Ovary (tissue), 9 donors: ENCODE data around the gene COL11A1. TPM values are rescaled to one million over a fixed set of nuclear protein-coding genes. Genes with fewer than 3 reads are reported as not detected.

Experiments used
- DNase-seq, 5 donors: peaks; one replicate each; pipeline ENCODE4 v3.0.0-alpha.2; 2019 to 2020
- H3K27ac ChIP-seq, 2 donors: fragments of 200-600 bp; one replicate each; pipeline versions ENCODE4 v1.5.1 to v1.8.0; 2019 to 2022
- H3K27me3 ChIP-seq: fragments of 200-600 bp; one replicate; pipeline ENCODE4 v1.8.0; 2022
- H3K36me3 ChIP-seq: fragments of 200-600 bp; sonication (generic); one replicate; pipeline ENCODE4 v1.5.1; 2019
- H3K4me1 ChIP-seq: one replicate; pipeline ENCODE4 v1.8.1; 2013; ENCODE audit warnings: mild to moderate bottlenecking, moderate library complexity; ENCODE audit not compliant: insufficient read depth
- H3K4me3 ChIP-seq: fragments of 200-600 bp; sonication (generic); one replicate; pipeline ENCODE4 v1.5.1; 2017
- H3K9me3 ChIP-seq, 2 donors: fragments of 200-600 bp in 1 of 2; sonication (generic) in 1 of 2; one replicate each; pipeline versions ENCODE4 v1.5.1 to v1.8.1; 2013 to 2019; ENCODE audit warnings: mild to moderate bottlenecking in 1 of 2, moderate library complexity in 1 of 2
- CTCF ChIP-seq, 3 donors: fragments of 450-650 bp in 2 of 3; fragments of 200-600 bp in 1 of 3; IDR thresholded peaks; one replicate each; pipeline versions ENCODE4 v1.5.1 to v1.8.0; 2016 to 2022; ENCODE audit warnings: antibody characterized with exemption in 3 of 3, mild to moderate bottlenecking in 1 of 3
- EP300 ChIP-seq: sonication (generic); formaldehyde crosslinking; IDR thresholded peaks from one replicate; pipeline ENCODE4 v1.6.1; 2017; ENCODE audit warnings: antibody characterized with exemption
- POLR2A ChIP-seq: fragments of 450-650 bp; IDR thresholded peaks from one replicate; pipeline ENCODE4 v1.6.1; 2017; ENCODE audit warnings: antibody characterized with exemption, mild to moderate bottlenecking, moderate library complexity
- WGBS, 3 donors: extraction: QIAGEN DNeasy Blood & Tissue Kit in 1 of 3; methylation state at CpG; one replicate each; pipeline versions ENCODE4 v1.1.5 to v1.1.7; 2013 to 2017; 5-methylcytosine and 5-hydroxymethylcytosine counted together
- intact Hi-C, 4 donors: fragments of 100-400 bp; cut with DNase I; formaldehyde crosslinking; loops; one replicate each; pipeline versions ENCODE4 v1.11.0 to v1.15.1; 2022 to 2023
- polyA plus RNA-seq, 2 donors: library from polyadenylated mRNA; stranded (reverse); fragments of 200-250 nt in 1 of 2; fragments of 350-450 nt in 1 of 2; fragmentation: Illumina TruSeq in 1 of 2; extraction: RNeasy Lipid Tissue Mini Kit (QIAGEN cat#74804) in 1 of 2; gene quantifications; one replicate each; pipeline ENCODE4 v1.2.3, GENCODE V29; 2013 to 2014
- total RNA-seq, 7 donors: library from RNA; depleted of rRNA in 2 of 7; stranded (reverse); fragments of >200 nt in 2 of 7; fragmentation: NEBNext Ultra II Directional in 3 of 7; extraction: Animal tissue kit (Norgen Biotek cat#: 25700) in 3 of 7; gene quantifications; one replicate each; pipeline versions ENCODE4 v1.1.0 to v1.2.4, GENCODE V29; 2016 to 2023
- donor health status: DM: no; HTN: no; CAD: no; lungs with moderate emphysema.
- donor health status: DM: no; HTN: no; CAD: no.
- donor health status: Bipolar disorder and iron deficiency.
- donor health status: DM: yes; HTN: yes; CAD: no.
- donor health status: DM: no; HTN: no; CAD: no.
- donor health status: DM: yes; HTN: yes; CAD: no.

COL11A1 gene
- total and polyA plus RNA-seq, 9 donors = 0.28 to 18.0 (median 1.4) TPM

- H3K4me3 ChIP-seq = no peak overlapping the region
- no peaks in the 10 kb centered on the region for H3K27me3 ChIP-seq
- H3K9me3 ChIP-seq = no peaks in the 10 kb centered on the region
- no peak for TF ChIP-seq CTCF (IDR thresholded peaks at IDR 0.05)
- TF ChIP-seq EP300 = no peak
- no peak for TF ChIP-seq POLR2A
- H3K36me3 ChIP-seq = no peaks in the 10 kb centered on the region
- peaks cover 2% of the 10 kb centered on the region for H3K4me1 ChIP-seq
- no peak for DNase-seq
- intact Hi-C loops = no loop called here
- no peak overlapping the region for H3K27ac ChIP-seq
Observed at GRCh38 chr1:102853136-102853535, 255.2 kb downstream of the COL11A1 start.

- no peak overlapping the region for H3K4me3 ChIP-seq
- no peak for TF ChIP-seq POLR2A
- TF ChIP-seq EP300 = no peak
- no peak for TF ChIP-seq CTCF (IDR thresholded peaks at IDR 0.05)
- H3K27ac ChIP-seq = no peak overlapping the region
- H3K9me3 ChIP-seq = no peaks in the 10 kb centered on the region
- peaks cover 2% of the 10 kb centered on the region for H3K4me1 ChIP-seq
- intact Hi-C loops = no loop called here
- DNase-seq = no peak
- no peaks in the 10 kb centered on the region for H3K36me3 ChIP-seq
- H3K27me3 ChIP-seq = no peaks in the 10 kb centered on the region
- WGBS, 3 donors = 37 to 68% (median 43%) methylated on average over 2 of the region's 2 CpGs
Observed at GRCh38 chr1:102852613-102853012, 255.7 kb downstream of the COL11A1 start.

- 87 to 96% (median 88%) methylated on average over 3 of the region's 3 CpGs for WGBS, 3 donors
- DNase-seq = no peak
- H3K36me3 ChIP-seq = no peaks in the 10 kb centered on the region
Observed at GRCh38 chr1:102851616-102852015, 256.7 kb downstream of the COL11A1 start.

GRCh38 chr1:102842606-102843005, 265.7 kb downstream of the COL11A1 start:
- intact Hi-C loops = no loop called here
- no peak for TF ChIP-seq CTCF (IDR thresholded peaks at IDR 0.05)
- TF ChIP-seq POLR2A = no peak
- TF ChIP-seq EP300 = no peak
- Histone ChIP-seq H3K9me3 (no peaks in the 10 kb centered on the region), H3K4me1 (no peaks in the 10 kb centered on the region), H3K4me3 (no peak overlapping the region), H3K27me3 (no peaks in the 10 kb centered on the region), H3K27ac (no peak overlapping the region), H3K36me3 (no peaks in the 10 kb centered on the region)
- DNase-seq = no peak
- 40 to 49% (median 48%) methylated on average over 3 of the region's 3 CpGs for WGBS, 3 donors

More at GRCh38 chr1:102851616-102852015, 256.7 kb downstream of the COL11A1 start:
- H3K4me3 ChIP-seq = no peak overlapping the region
- H3K27ac ChIP-seq = no peak overlapping the region
- H3K4me1 ChIP-seq = peaks cover 2% of the 10 kb centered on the region
- no peaks in the 10 kb centered on the region for H3K9me3 ChIP-seq
- no peak for TF ChIP-seq CTCF (IDR thresholded peaks at IDR 0.05)
- no peak for TF ChIP-seq EP300
- TF ChIP-seq POLR2A = no peak
- intact Hi-C loops = no loop called here
- no peaks in the 10 kb centered on the region for H3K27me3 ChIP-seq

DNA sequence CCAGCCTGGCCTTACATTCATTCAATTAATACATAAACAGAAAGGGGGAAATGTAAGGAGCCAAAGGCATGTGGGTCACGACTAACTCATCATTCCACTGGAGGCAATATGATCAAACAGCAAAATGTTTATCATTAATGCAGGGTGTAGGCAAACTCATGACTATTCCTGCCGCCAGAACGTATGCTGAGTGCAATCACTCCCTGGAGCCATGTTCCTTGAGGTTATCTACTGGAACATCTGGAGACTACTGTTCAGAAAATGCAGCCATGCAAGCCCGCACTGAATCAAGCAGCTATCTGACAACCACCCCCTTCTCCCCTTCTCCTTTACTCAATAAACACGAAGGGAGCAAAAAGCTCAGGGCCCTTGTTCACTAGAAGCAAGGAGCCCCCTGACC, 267.6 kb downstream of the COL11A1 start:
- intact Hi-C loops = no loop called here
- TF ChIP-seq EP300 = no peak
- TF ChIP-seq CTCF (IDR thresholded peaks at IDR 0.05) = no peak
- TF ChIP-seq POLR2A = no peak
- no peaks in the 10 kb centered on the region for H3K9me3 ChIP-seq
- no peaks in the 10 kb centered on the region for H3K36me3 ChIP-seq
- no peaks in the 10 kb centered on the region for H3K27me3 ChIP-seq
- no peak for DNase-seq
- H3K27ac ChIP-seq = no peak overlapping the region
- no peak overlapping the region for H3K4me3 ChIP-seq
- 74 to 79% (median 78%) methylated on average over 5 of the region's 5 CpGs for whole genome bisulfite sequencing, 3 donors
- no peaks in the 10 kb centered on the region for H3K4me1 ChIP-seq
